HG03575 (cell line): Measurements from ENCODE around the gene TIGD4.
"Not testable (repeated sequence)": the region's sequence is repeated elsewhere in the genome, so short reads cannot be mapped to it uniquely, and the experiment has no call there.

Experiments used
- ATAC-seq: cut with Tn5 transposase; IDR thresholded peaks from one replicate; pipeline ENCODE4 v1.9.1; 2021; ENCODE audit not compliant: unreplicated experiment, insufficient number of reproducible peaks, low FRiP score; ENCODE audit errors: extremely low read depth

TIGD4 gene

DNA sequence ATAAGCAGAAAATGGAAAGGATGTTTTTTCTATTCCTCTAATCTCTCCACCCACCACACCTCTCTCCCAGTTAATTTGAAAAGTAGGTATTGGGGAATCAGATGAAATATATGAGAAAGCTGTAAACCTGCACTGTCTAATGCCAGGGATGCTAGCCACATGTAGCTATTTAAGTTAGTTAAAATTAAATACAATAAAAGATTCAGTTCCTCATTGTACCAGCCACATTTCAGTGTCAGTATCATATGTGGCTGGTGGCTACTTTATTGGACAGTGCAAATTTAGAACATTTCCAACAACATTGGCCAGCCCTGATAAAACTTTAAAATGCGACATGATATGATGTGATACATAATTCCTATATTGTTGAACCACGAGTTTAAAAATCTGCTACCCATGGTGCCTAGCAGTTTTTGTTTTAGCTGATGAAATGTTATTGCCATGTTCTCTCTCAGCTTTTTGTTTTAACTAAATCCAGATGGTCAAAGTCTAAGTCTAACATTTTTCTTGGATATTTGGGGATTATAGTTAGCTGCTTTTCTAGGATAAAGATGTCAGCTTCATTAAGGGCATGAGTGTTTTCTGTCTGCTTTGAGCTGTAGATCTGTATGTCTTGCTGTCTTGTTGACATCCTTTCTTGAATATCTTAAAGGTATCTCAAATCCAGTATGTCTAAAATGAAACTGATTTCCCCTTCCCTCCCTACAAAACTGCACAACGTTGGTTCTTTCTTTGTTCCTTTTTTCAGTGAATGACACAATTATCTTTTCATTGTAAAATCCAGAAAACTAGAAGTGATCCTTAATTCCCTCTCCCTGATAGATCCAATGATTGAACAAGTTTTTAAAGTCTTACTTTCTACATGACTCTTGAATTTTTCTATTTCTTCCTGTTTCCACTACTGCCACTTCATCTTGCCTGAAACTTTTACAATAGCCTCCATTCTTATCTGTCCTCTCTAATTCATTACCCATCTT is 6.4 kb upstream of the TIGD4 start:
- no peak for ATAC-seq

DNA sequence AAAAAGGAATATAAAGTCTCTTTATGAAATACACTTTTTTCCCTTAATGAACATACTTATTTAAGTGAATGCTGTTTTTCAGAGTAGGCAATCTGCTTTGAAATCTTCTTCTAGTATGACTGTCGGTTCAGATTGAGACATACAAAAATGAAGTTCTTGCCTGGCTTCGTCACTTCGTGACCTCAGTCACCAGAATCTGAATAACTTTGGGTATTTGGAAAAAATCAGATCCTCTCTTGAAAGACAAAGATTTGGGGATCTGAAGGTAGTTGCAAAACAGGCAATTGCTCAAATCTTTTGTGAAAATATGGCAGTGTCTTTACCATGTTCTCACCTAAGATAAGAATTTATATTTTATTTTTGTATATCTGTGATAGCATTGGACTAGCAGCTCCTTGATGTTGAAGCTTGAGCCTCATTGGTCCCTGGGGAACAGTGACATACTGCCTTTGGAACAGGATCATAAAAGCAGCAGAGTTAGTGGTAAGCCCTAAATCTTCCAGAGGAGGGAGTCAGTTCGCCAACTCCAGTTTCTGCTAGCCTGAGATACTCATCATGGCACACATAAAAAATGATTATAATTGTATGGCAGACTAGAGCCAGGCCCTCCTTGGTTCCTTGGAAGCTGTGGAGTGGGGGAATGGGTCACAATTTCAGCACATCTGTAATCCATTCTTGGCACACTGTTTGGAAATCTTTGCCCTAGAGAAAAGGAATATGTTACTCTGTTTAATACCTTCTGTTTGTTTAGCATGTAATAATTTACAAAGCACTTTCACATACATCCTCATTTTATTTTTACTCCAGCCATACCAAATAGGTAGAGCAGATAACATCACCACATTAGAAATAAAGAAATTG is 5.2 kb upstream of the TIGD4 start:
- ATAC-seq: no peak

DNA sequence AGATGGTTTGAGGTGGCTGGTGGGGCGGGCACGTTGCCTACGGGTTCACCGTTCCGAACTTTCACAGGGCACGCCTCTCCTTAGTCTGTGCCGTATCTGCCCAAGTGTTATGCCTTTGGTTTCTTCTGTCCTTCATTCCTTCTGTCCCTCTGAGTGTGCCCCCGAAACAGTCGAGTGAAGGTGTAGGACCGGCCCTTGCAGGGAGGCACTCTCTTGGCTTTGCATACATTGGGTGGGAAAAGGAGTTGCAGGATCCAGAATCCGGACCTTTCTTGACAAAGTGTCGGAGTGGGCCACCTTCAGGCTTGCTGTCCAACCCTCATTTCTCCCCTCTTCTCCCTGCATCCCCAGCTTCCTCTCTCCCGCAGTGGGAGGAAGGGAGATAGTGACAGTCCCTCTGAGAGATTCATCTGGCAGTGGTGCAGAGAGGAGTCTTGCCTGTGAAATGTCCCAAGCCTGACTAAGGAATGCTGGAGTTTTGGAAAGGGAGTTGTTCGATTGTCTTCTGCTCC is 793 bp upstream of the TIGD4 start:
- peak; percentile 8 for ATAC-seq

DNA sequence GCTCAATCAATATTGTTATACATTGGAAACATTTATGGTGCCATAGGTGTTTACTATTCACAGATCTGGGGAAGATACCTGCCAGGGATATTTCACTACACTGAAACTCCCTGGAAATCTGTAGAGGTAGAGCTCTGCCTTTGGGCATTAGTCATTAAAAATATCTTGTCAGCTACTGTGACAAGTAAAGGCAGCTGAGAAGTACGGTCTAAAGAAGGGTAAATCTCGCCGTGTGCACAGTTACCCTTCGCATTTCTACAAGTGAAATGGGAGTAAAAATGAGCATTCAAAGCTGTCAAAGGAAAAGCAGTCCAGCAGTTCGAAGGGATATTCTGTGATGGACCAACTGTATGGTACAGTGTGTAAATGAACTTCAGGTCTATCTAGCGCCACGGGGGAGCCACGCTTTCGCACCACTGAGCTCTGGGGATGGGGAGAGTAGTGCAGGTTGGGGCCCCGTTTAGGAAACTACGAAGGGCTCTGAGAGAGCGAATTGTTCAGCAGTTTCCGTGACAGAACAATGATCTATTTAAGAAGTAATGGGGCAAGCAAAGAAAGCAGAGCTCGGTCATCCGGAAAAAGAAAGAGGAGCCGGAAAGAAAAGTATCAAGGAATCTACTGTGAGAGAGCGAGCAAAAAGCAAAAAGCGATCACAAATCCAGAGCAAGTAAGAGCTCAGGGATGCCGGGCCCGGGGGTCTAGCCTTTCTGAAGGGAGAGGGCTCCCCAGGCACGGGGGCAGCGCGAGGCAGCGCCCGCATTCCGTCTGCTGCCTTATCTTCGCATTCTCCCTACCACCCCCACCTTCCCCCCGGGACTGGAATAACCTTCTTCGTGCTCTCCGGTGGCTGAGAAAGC is 646 bp downstream of the TIGD4 start:
- ATAC-seq: no peak

DNA sequence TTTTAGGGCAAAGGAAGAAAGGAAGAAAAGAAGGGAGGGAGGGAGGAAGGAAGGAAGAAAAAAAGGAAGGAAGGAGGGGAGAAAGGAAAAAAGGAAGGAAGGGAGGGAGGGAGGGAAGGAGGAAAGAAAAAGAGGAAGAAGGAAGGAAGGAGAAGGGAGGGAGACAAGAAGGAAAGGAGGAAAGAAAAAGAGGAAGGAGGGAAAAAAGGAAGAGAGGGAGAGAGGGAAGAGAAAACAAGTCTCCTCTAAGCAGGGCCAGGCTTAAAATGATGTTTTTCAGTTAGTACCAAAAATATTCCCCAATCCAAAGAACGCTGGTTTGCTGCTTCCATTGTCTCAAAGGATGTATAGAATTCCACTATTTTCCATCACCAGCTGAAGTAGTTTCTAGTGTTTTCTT is 2.0 kb downstream of the TIGD4 start:
- ATAC-seq: no peak

DNA sequence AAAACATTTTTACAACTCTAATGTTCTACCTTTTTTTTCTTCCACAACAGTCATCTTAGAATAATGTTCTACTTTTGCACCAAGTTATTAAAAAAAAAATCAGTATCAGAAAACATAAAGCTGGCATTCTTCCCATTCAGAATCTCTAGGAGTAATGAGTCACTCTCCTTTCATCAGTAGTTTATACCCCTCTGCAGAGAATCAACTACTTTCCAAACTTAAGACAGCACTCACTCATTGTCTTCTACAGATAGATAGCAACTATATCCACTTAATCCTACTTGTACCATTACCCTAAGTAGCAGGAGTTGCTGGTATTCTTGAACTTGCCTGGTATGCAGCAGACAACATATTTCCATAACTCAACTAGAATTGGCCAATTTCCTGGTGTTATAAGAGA is 3.2 kb downstream of the TIGD4 start:
- no peak for ATAC-seq

DNA sequence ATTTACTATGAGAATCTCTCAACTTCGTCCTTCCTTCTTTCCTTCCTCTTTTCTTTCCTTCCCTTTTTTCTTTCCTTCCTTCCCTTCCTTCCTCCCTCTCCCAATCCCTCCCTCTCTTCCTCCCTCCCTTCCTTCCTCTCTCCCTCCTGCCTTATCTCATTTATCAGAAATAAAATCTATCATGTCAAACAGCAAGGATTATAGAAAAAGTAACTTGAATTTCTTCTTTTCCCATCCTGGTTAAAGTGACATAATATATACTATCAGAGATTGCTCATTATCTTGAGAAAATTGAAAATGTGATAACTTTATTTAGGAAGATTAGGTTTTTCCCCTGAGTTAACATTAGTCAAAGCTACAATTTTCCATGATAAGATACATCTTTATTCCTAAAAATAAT is 5.6 kb downstream of the TIGD4 start:
- ATAC-seq: no peak

DNA sequence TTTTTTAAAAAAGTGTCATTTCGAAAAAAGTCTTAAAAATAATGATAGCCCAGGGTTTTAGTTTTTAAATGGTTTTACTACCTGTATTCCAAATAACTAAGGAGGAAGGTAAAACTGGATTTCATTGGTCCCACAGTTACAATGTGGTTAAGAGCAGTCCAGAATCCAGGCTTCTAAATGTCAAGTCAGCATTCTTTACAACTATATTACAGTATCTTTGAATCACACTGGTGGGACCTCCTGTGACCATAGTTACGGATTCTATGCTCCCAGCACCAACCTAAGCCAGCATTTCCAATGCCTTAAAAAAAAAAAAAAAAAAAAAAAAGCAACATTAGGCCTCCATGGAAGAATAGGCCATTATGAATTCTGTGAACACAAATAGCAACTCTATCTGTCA is 6.2 kb downstream of the TIGD4 start:
- no peak for ATAC-seq

DNA sequence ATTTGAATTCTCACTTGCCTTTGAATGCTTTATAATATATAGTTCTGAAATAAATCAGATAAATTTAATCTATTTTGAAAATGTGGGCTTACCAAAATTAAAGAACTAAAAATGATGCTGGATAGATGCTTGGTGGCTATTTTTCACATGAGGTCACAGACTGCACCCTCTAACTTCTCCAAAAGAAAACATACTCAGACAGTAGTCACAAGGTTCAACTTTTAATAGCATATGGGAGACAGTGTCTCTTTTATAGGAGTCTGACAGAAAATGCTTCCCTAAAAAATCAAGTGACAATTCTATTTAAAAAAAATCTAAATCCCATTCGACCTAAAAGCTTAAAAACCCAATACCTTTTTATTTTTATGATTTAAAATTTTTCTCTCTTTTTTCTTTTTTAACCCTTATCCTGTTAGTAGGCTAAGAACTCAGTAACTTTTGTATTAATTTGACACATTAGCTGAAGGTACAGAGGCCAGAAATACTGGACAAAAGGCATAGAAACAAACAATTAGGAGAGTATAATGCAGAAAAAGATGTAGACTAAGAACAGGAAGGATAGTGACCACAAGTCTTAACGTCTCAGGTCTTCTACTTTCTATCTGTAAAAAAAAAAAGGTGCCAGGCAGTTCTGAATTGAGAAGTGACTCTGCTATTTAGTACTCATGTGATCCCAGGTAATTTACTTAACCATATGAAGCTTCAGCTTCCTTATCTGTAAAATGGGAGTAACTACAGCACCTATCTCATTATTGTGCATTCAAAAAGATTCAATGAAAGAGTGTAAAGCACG is 7.6 kb downstream of the TIGD4 start:
- peak; percentile 46 for ATAC-seq

DNA sequence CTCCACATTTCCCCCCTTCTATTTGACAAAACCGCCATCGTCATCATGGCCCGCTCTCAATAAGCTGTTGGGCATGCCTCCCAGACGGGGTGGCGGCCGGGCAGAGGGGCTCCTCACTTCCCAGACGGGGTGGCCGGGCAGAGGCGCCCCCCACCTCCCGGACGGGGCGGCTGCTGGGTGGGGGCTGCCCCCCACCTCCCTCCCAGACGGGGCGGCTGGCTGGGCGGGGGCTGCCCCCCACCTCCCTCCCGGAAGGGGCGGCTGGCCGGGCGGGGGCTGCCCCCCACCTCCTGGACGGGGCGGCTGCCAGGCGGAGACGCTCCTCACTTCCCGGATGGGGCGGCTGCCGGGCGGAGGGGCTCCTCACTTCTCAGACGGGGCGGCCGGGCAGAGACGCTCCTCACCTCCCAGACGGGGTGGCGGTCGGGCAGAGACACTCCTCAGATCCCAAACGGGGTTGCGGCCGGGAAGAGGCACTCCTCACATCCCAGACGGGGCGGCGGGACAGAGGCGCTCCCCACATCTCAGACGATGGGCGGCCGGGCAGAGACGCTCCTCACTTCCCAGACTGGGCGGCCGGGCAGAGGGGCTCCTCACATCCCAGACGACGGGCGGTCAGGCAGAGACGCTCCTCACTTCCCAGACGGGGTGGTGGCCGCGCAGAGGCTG is 14.3 kb downstream of the TIGD4 start:
- ATAC-seq: not testable (repeated sequence)

DNA sequence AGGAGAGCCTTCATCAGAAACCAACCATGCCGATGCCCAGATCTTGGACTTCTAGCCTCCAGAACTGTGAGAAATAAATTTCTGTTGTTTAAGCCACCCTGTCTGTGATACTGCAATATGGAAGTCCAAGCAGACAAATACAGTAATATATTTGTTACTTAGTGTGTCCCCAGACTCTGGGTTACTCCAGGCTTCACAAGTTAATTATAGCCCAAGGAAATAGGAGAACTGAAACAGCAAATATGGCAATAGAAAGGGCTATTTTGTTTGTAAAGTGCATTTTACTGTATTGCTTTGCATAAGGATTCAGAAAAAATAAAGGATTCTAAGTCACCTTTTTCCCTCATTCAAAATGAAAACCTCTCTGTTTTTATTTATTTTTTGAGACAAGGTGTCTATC is 15.7 kb downstream of the TIGD4 start:
- ATAC-seq: no peak

DNA sequence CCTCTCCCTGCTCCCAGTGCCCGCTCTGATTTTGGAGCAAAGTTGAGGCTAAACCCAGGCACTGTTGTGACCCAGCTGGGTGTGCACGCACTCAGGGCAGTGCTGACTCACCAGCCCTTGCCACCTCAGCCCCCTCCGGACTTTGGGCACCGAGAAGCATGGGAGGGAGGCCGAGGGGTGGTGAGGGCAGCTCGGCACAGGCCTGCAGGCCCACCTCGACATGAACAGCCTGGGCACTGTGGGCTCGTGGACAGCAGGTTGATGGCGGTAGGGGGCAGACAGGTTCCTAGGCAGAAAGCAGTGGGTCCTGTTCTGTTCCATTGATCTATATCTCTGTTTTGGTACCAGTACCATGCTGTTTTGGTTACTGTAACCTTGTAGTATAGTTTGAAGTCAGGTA is 30.9 kb downstream of the TIGD4 start:
- no peak for ATAC-seq

DNA sequence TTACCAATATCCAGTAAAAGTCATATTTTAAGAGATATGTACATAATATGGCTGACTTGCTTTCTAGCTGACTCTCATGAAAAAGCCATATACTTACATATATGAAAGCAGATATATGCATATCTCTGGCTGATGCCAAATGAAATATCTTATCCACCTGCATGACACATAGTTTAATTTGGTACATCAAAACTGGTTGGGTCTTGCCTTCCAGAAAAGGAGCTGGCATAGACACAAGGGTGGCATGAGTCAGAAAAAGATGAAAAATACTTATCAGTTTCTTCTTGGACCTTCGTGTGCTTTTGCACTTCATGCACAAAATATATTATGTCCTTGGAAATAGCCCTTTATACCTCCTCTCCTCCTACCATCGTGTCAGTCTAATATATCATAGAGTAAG is 32.1 kb downstream of the TIGD4 start:
- ATAC-seq: no peak

DNA sequence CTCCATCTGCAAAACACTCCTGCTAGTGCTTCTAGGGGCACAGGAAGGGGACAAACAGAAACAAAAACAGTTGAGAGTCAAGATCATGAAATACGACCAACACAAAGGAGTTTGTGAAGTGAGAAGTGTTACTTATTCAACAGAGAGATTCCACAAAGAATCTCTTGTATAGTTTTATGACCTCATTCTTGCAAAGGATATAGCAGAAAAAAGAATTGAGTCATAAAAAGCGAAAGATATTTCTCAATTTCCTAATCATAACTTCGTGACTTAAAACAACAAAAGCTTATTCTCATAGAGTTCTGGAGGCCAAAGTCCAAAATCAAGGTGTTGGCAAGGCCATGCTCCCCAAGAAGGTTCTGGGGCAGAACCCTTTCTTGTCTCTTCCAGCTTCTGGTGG is 40.7 kb downstream of the TIGD4 start:
- no peak for ATAC-seq

DNA sequence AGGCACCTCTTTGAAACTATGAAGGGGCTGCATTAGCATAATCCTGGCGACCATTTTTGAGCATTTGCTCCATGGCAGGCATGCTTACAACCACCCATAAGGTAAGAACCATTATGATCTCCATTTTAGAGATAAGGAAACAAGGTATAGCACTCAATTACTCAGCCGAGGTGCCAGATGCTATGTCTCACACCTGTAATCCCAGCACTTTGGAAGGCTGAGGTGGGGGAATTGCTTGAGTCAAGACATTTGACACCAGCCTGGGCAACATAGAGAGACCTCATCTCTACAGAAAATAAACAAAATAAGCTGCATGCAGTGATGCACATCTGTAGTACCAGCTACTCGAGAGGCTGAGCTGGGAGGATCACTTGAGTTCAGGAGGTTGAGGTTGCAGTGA is 43.6 kb downstream of the TIGD4 start:
- no peak for ATAC-seq

DNA sequence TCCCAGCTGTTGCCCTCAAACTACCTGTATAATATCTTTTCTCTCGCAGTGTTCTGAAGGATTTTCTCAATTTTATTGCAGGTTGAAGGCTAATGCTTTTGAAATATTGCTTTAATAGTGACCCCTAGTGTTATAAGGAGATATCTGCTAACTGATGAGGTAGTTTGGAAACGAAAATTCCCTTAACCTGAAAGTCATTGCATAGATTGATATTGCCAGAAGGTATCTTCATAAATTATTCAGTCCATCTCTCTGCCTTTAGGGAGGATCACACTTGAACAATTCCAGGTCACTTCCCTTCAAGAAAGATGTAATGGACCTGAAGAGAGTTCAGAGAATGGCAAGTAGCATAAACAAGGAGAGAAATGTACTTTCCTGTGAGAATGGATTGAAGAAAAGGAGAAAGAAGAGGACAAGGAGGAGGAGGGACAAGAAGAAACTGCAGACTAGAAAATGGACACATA is 44.1 kb downstream of the TIGD4 start:
- no peak for ATAC-seq

DNA sequence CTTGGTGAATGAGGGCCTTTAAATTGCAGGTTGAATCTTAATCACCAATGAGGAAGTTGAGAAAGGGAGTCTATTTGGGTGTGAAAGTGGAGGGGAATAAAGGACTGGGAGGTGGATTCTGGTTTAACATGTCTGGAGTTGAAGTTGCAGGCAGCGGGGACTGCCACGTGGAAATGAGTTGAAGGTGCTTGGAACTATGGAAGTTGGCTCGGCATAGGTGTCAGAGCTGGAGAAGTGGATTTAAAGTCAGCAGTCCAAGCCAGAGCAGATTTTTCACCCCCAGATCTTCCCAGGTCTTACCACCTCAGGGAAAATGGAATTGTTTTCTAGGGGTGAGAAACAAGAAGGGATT is 44.9 kb downstream of the TIGD4 start:
- no peak for ATAC-seq
